NCI-H146 (cell line): ENCODE results near the gene P4HB.
A peak's percentile ranks its signal among the peaks of the same experiment; 100 is the strongest.

Experiments
- DNase-seq: peaks from one replicate; lab custom pipeline; 2025; lab: John Stamatoyannopoulos, UW

Gene P4HB

GRCh38 chr17:81810892-81811704 is 49.2 kb downstream of the P4HB start:
- peak; percentile 25 for DNase-seq

- DNase-seq, result no peak
Observed at GRCh38 chr17:81810476-81810875, 49.9 kb downstream of the P4HB start.

- DNase-seq, result no peak
Observed at GRCh38 chr17:81809556-81809998, 50.8 kb downstream of the P4HB start.

GRCh38 chr17:81808778-81809555 is 51.4 kb downstream of the P4HB start:
- peak; percentile 30 for DNase-seq

- no peak for DNase-seq
Observed at GRCh38 chr17:81807839-81808238, 52.5 kb downstream of the P4HB start.

DNA sequence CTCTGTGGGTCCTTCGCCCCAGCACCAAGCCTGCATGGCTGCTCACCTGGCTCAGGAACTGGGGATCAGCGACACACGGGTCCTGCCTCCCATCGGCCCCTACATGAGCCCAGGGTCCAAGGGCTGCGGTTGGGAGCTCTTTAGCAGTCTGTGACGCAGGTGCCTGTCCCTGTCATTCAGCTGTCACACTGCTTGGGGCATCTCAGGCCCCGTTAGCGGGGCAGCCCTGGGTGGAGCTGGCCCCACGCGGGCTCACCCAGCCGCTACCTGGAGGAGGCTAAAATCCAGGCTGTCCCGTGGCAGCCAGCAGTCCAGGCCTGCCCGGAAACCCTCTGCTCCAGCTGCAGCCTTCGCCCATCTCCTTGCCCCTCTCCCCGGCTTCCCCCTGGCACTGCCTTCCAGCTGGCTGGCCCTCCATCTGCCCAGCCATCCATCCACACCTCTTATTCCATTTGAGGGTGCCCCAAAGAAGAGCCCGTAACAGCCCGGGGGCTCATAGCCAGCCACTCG is 53.1 kb downstream of the P4HB start:
- DNase-seq, result no peak

DNA sequence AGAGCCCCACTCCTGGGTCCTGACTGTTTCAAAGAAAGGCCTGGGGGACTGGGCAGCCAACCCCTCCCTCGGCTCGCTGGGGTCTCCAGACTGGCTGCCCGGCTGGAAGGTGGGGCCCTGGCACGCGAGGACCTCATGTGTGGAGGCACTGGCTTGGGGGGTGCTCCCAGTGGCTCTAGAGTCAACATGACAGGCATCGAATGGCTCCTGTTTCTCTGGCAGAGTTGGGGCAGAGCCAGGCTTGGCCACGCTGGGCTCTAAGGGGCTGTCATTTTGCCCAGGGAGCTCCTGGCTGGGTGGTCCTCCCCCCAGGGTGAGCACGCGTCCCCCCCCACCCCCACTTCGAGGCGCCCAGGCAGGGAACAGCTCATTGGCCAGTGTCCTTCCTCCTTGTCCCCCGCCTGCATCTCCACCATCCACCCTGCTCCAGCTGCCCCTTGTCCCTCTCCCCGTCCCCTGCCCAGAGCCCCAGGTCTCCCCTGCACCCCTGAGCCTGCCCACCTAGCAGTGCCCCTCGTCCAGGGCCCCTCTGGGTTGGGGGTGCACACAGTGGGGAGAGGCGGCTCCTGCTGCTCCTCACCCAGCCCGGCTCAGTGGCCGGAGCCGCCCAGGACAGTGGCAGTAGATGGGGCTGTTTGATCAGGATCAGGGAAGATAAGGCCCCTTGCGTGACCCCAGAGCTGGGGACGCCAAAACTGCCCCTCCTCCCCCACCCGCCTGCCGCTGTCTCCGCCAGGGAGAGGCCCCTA is 53.7 kb downstream of the P4HB start:
- no peak for DNase-seq

- DNase-seq, result no peak
Observed at GRCh38 chr17:81805707-81806460, 54.5 kb downstream of the P4HB start.

DNA sequence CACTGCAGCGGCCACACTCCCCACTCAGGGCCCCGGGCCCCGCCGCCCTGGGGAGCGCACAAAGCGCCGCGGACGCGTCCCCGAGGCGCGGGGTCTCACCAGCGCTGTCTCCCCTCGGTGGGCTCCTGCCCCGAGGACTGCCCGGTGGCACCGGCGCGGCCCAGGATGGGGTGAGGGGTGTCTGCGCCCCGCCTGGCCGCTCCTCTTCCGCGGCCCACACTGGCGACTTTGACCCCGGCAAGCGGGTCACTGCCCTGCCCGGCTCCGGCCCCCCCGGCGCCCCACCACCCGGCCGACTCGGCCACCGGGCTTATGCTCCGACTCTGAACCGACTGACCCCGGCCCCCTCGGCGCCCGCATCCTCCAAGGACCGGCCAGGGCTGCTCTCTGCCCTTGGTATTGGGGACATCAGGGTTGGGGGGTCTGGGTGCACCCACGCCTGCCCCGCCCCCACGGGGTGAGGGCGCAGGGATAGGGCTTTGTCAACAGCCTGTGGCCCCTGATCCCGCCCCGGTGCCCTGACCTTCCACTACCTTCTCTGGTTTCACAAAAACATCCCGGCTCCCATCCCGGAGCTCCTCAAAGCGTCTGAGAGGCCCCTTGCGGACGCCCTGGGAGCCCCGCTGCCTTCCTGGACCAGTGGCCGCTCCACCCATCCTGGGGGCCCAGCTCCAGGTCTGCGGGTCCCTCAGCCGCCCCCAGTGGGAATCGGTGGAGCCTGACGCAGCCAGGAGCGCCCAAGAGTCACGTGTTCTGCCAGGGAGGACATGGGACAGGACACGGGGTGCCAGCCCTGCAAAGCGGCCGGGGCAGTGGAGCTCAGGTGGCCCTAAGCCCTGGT is 55.6 kb downstream of the P4HB start:
- no peak for DNase-seq

GRCh38 chr17:81803728-81804558 is 56.4 kb downstream of the P4HB start, which contains the start of gene GCGR:
Gene GCGR, plus strand, starts transcription at chr17:81804150. Its CDS starts 4,869 bp downstream, at chr17:81809019.
- no peak for DNase-seq

- DNase-seq, result no peak
Observed at GRCh38 chr17:81802856-81803643, 57.3 kb downstream of the P4HB start.

DNA sequence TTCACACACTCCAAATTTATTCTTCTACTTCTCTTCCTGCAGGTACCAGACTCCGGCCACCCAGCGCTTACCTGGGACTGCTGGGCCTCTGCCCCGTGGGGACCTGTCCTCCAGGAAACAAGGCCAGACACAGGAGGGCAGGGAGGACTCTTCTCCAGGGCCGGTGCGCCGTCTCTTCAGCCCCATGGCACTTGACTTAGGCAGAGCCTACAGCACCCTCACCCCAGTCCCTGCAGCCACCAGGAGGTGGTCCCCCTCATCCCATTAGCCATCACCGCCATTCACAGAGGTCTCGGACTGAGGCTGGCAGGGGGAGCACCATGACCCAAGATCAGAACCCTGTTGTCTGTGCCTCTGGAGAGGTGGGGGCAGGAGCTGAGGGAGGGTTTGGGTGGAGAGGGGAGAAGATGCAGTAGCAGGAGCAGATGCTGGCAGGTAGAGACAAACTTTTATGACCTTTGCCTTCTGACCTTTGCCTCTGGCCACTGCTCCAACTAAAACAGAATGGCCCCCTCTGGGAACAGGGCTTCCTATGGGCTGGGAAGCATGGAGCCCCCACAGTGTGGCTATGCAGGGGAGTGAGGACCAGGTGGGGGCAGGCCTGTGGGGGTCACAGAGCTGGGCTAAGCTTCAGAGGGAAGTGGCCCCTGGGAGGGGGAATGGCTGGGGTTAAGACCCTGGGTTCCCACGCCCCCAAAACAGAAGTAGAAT is 58.1 kb downstream of the P4HB start:
- DNase-seq, result no peak

DNA sequence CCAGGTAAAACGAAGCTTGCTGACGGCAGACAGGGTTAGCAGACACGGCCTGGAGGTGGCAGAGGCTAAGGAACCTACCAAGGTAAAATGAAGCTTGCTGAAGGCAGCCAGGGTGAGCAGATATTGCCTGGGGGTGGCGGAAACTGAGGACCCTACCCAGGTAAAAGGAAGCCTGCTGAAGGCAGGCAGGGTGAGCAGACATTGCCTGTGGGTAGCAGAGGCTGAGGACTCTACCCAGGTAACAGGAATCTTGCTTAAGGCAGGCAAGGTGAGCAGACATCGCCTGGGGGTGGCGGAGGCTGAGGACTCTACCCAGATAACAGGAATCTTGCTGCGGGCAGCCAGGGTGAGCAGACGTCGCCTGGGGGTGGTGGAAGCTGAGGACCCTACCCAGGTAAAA is 59.0 kb downstream of the P4HB start:
- no peak for DNase-seq

- peak; percentile 64 for DNase-seq
Observed at GRCh38 chr17:81794509-81794908, 65.8 kb downstream of the P4HB start.

- DNase-seq, result no peak
Observed at GRCh38 chr17:81794074-81794476, 66.3 kb downstream of the P4HB start.
